Epithelial cell of esophagus (primary cell): ENCODE measurements around the gene MED13L.

Experiments
- DNase-seq: peaks from one replicate; pipeline ENCODE4 v3.0.0; 2010; ENCODE audit warnings: low read depth
- H3K4me3 ChIP-seq: 2 replicates; pipeline ENCODE4 v1.5.1; 2011; ENCODE audit warnings: mild to moderate bottlenecking, low read length, control low read depth
- TF ChIP-seq, protein P1 (sequence below): IDR thresholded peaks from 2 replicates; pipeline ENCODE4 v1.5.1; 2011; ENCODE audit warnings: low read depth, mild to moderate bottlenecking, low read length, control low read depth, inconsistent platforms; ENCODE audit not compliant: insufficient read depth; ENCODE audit errors: missing control alignments

Gene MED13L

DNA sequence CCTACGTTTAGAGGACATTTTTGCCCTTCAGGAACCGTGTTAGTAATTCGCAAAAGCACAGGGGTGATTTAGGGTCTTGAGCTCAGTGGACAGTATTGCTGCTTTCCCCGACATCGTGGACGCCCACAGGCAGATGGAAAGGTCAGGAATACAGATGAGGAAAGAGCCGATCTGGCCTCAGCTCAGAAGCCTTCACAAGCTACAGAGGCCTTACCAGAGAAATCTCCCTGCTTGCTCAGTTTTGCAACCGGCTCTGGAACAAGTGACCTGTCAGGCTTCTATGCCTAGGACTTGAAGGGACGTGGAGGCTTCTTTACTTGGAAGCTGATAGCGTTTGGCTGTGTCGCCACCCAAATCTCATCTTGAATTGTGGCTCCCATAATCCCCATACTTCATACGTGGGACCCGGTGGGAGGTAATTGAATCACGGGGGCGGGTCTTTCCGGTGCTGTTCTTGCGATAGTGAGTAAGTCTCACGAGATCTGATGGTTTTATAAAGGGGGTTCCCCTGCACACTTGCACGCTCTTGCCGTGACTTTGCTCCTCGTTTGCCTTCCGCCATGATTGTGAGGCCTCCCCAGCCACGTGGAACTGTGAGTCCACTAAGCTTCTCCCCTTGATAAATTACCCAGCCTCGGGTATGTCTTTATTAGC is 332.5 kb downstream of the MED13L start:
- DNase-seq, result no peak
- H3K4me3 ChIP-seq, result no peak overlapping the region
- TF ChIP-seq, protein P1, sequence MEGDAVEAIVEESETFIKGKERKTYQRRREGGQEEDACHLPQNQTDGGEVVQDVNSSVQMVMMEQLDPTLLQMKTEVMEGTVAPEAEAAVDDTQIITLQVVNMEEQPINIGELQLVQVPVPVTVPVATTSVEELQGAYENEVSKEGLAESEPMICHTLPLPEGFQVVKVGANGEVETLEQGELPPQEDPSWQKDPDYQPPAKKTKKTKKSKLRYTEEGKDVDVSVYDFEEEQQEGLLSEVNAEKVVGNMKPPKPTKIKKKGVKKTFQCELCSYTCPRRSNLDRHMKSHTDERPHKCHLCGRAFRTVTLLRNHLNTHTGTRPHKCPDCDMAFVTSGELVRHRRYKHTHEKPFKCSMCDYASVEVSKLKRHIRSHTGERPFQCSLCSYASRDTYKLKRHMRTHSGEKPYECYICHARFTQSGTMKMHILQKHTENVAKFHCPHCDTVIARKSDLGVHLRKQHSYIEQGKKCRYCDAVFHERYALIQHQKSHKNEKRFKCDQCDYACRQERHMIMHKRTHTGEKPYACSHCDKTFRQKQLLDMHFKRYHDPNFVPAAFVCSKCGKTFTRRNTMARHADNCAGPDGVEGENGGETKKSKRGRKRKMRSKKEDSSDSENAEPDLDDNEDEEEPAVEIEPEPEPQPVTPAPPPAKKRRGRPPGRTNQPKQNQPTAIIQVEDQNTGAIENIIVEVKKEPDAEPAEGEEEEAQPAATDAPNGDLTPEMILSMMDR, result no peak

DNA sequence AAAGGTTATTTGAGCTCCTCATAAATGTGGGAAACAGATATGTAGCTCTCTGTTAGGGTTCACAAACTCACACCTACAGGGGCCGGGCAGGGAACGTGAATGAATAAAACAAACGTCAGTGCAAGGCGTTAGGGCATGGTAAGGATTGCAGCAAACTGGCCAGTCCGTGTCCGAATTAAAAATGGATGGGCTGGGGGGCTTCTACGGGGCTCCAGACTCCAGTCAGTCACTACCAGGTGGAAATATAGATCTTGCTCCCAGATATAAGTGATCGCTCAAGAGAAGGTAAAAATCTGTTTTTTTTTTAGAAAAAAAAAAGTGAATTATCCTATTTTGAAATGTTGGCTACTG is 333.1 kb downstream of the MED13L start:
- H3K4me3 ChIP-seq, result no peak overlapping the region
- TF ChIP-seq, protein P1, result no peak
- DNase-seq, result no peak

DNA sequence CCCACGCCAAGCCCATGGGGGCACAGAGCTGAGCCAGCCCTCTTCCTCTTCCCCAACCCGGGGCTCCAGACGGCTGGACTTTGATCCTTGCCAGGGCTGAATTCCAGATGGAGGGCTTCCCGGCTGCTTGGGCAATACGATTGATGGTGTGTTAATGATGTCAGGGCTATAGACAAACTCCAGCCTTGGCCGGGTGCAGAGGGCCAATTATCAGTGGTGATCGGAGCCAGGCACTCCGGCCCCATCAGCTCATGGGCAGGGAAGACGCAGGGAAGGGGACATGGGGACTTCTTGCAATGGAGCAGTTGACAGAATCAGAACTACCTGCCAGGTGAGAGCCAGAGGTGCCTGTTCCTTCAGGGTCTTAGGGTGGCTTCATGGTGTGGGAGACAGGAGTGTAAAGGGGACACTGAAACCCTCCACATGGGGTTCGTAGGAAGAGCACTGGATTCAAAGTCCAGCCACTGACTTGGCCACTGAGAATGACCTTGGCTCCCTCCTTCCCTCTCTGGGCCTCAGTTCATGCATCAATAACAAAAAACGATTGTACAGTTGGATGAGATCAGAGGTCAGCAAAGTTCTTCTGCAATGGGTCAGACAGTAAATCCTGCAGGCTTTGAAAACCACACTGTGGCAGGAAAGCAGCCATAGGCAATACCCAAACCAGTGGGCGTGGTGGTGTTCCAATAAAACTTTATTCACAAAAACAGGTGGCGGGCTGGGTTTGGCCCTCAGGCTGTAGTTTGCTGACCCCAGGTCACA is 333.7 kb downstream of the MED13L start:
- no peak overlapping the region for H3K4me3 ChIP-seq
- TF ChIP-seq, protein P1, result no peak
- no peak for DNase-seq

DNA sequence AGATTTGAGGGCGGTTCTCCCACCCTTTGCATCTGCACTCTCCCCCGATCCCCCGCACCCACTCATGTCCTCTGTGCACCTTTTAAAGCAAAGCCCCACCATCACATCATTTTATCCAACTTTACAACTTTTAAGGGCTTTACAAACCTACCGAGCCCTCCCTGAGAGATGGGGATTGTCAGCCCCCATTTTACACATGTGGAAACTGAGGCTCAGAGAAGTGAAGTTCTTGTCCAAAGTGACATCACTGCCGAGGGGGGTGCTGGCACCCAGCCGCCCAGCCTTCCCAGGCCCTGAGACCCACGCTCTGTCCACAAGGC is 334.2 kb downstream of the MED13L start:
- DNase-seq, result no peak
- H3K4me3 ChIP-seq, result no peak overlapping the region
- TF ChIP-seq, protein P1, result no peak

DNA sequence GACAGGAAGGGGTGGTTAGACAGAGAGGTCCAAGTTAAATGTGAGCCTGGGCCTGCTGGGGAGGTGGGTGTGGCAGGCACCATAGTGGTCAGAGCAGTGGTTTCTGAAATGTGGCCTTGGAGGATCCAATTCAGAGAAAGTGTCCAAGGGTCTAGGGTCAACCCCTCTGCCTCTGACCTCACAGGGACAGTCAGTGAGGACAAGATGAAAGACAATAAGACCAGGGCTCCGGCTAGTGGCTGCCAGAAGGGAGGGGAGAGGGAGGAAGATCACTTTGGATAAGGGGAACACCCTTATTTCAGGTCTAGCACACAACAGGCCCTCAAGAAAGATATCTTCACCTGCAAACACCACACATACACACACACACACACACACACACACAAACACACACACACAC is 335.1 kb downstream of the MED13L start:
- TF ChIP-seq, protein P1, result no peak
- no peak for DNase-seq
- no peak overlapping the region for H3K4me3 ChIP-seq

DNA sequence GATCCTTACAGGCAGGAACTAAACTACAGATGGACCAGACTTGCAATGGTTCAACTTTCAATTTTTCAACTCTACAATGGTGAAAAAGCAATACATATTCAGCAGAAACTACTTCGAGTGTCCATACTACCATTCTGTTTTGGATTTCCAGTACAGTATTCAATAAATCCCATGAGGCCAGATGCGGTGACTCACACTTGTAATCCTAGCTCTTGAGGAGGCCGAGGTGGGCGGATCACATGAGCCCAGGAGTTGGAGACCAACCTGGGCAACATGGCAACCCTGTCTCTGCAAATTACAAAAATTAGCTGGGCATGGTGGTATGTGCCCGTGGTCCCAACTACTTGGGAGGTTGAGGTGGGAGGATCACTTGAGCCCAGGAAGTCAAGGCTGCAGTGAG is 336.1 kb downstream of the MED13L start:
- TF ChIP-seq, protein P1, result no peak
- H3K4me3 ChIP-seq, result no peak overlapping the region
- peak; percentile 47 for DNase-seq

DNA sequence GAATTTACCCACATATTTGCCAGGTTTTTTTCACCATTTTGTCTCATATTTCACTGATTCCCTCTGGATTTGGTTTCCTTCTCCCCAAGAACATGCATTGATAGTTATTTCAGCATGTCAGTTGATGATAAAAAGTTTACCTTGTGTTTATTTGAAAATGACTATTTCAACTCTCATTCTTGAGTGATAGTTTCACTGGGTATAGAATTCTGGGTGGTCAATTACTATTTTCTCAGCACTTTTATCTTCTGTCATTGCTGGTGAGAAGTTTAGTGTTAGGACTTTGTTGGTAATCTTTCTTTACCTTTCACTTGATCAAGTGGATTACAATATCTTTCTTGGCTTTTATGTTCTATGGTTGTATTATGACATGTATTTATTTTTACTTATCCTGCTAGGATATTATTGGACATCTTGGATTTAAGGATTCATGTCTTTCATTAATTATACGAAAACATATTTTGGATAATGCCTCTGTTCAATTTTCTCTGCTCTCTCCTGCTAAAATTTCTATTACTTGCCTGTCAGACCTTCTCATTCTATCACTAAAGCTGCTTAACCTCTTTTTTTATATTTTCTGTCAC is 338.6 kb downstream of the MED13L start:
- TF ChIP-seq, protein P1, result no peak
- no peak for DNase-seq

More for the DNA sequence above, 338.6 kb downstream of the MED13L start:
- H3K4me3 ChIP-seq, result no peak overlapping the region
